Left colon (tissue), 2 donors: ENCODE measurements around the gene SMARCC2. TPM values are rescaled to one million over a fixed set of nuclear protein-coding genes. Genes with fewer than 3 reads are reported as not detected.

ENCODE experiments used
- ATAC-seq: fragments of 200-7000 bp; cut with Tn5 transposase; one replicate; pipeline ENCODE4 v1.9.1; 2020; ENCODE audit warnings: mild to moderate bottlenecking, moderate library complexity
- DNase-seq, 2 donors: peaks; one replicate each; pipeline ENCODE4 v3.0.0-alpha.2; 2020
- intact Hi-C, 2 donors: fragments of 100-400 bp; cut with DNase I in 1 of 2; cut with micrococcal nuclease in 1 of 2; formaldehyde crosslinking; loops; one replicate each; pipeline versions ENCODE4 v1.11.2 to v1.14.0; 2022; cut with DNase I, micrococcal nuclease
- total RNA-seq, 2 donors: library from RNA; stranded (reverse); fragmentation: NEBNext Ultra II Directional; extraction: Animal tissue kit (Norgen Biotek cat#: 25700); gene quantifications; one replicate each; pipeline ENCODE4 v1.2.1, GENCODE V29; 2021
- donor health status: DM: no; HTN: no; CAD: no.
- donor health status: DM: yes; HTN: yes; CAD: no.

Gene SMARCC2
- total RNA-seq, 2 donors from 2014 or later = 81.7 to 85.6 TPM

GRCh38 chr12:56188131-56188777 lies 1.0 kb downstream of the SMARCC2 start:
- ATAC-seq (no peak), DNase-seq (no peak)
- intact Hi-C loops = loop anchor here in 1 of 2 donors (2.0 to 10.0 kb wide), 2 partner anchors 29 to 63 kb away; partner anchors contain the start of genes ESYT1 and MYL6

- intact Hi-C loops = loop anchor here in 1 of 2 donors (10.0 kb wide), 1 partner anchor 62 kb away; the partner anchor contains the start of gene ESYT1
- ATAC-seq (no peak), DNase-seq (no peak)
These were observed 2.3 kb downstream of the SMARCC2 start for GRCh38 chr12:56186957-56187356.

GRCh38 chr12:56178347-56178746 lies 10.9 kb downstream of the SMARCC2 start:
- intact Hi-C loops = no loop called here
- ATAC-seq (no peak), DNase-seq (no peak)

- no peak for DNase-seq
- no peak for ATAC-seq
These were observed 16.4 kb downstream of the SMARCC2 start for GRCh38 chr12:56172839-56173238.

GRCh38 chr12:56169229-56169759 lies 20.0 kb downstream of the SMARCC2 start:
- intact Hi-C loops = no loop called here
- DNase-seq (no peak), ATAC-seq (no peak)

More at GRCh38 chr12:56172839-56173238, 16.4 kb downstream of the SMARCC2 start:
- intact Hi-C loops = no loop called here

GRCh38 chr12:56165369-56165768 lies 23.9 kb downstream of the SMARCC2 start:
- DNase-seq = no peak
- peak; percentile 2 for ATAC-seq
- intact Hi-C loops = no loop called here

- no peak for DNase-seq
- intact Hi-C loops = loop anchor here in 1 of 2 donors (5.0 kb wide), 1 partner anchor 37 kb away; the partner anchor contains the start of gene ESYT1
- ATAC-seq = peak; percentile 1
These were observed 24.9 kb downstream of the SMARCC2 start for GRCh38 chr12:56164345-56164729.

- intact Hi-C loops = loop anchor here in 1 of 2 donors (5.0 kb wide), 1 partner anchor 36 kb away; the partner anchor contains the start of gene ESYT1
- ATAC-seq (no peak), DNase-seq (no peak)
These were observed 25.5 kb downstream of the SMARCC2 start for GRCh38 chr12:56163533-56164344.

- intact Hi-C loops = loop anchor here in 1 of 2 donors (5.0 kb wide), 1 partner anchor 35 kb away; the partner anchor contains the start of gene ESYT1
- ATAC-seq (no peak), DNase-seq (peak in 1 of 2 donors; percentile 20)
These were observed 26.6 kb downstream of the SMARCC2 start for GRCh38 chr12:56162468-56163290.

GRCh38 chr12:56161690-56162351 lies 27.5 kb downstream of the SMARCC2 start:
- DNase-seq (peak in 1 of 2 donors; percentile 45), ATAC-seq (no peak)
- intact Hi-C loops = loop anchor here in 1 of 2 donors (5.0 kb wide), 1 partner anchor 35 kb away; the partner anchor contains the start of gene ESYT1

- DNase-seq (no peak), ATAC-seq (no peak)
- intact Hi-C loops = loop anchor here in 1 of 2 donors (5.0 kb wide), 1 partner anchor 34 kb away; the partner anchor contains the start of gene ESYT1
These were observed 28.2 kb downstream of the SMARCC2 start for GRCh38 chr12:56160894-56161689.

GRCh38 chr12:56160193-56160763 lies 29.0 kb downstream of the SMARCC2 start:
- intact Hi-C loops = loop anchor here in 1 of 2 donors (5.0 kb wide), 1 partner anchor 33 kb away; the partner anchor contains the start of gene ESYT1
- DNase-seq = peak in 1 of 2 donors; percentile 54
- ATAC-seq = peak; percentile 3

GRCh38 chr12:56159482-56160192 lies 29.6 kb downstream of the SMARCC2 start:
- no peak for ATAC-seq
- intact Hi-C loops = loop anchor here in 1 of 2 donors (2.0 to 5.0 kb wide), 2 partner anchors 29 to 32 kb away; partner anchors contain the start of genes ESYT1 and SMARCC2
- peak in 1 of 2 donors; percentile 25 for DNase-seq

GRCh38 chr12:56158926-56159461 lies 30.3 kb downstream of the SMARCC2 start:
- ATAC-seq (peak; percentile 64), DNase-seq (peak; percentile 86 to 93)
- intact Hi-C loops = loop anchor here in 1 of 2 donors (2.0 kb wide), 1 partner anchor 30 kb away; the partner anchor contains the start of gene SMARCC2
